Spleen (tissue), 7 donors: ENCODE results near the gene NFX1.

Experiments
- CTCF ChIP-seq, 11 experiments: fragments of 200-600 bp in 7 of 11; fragments of 450-650 bp in 4 of 11; sonication (generic) in 4 of 11; IDR thresholded peaks in 8 of 11; conservative IDR thresholded peaks in 3 of 11; 1 replicate in 7 of 11; 2 replicates in 4 of 11; pipeline versions ENCODE4 v1.4.0 to v1.8.0; 2016 to 2021; ENCODE audit warnings: antibody characterized with exemption in 11 of 11, inconsistent platforms in 4 of 11, mild to moderate bottlenecking in 1 of 11
- POLR2A ChIP-seq, 3 donors: fragments of 450-650 bp; IDR thresholded peaks; one replicate each; pipeline ENCODE4 v1.5.1; 2017; ENCODE audit warnings: antibody characterized with exemption in 3 of 3, mild to moderate bottlenecking in 1 of 3
- POLR2AphosphoS5 ChIP-seq, 3 donors: sonication (generic); formaldehyde crosslinking; IDR thresholded peaks; one replicate each; pipeline ENCODE4 v1.5.1; 2017; ENCODE audit warnings: antibody characterized with exemption in 3 of 3
- donor health status: DM: no; HTN: no; CAD: no; lungs with moderate emphysema.
- donor health status: DM: no; HTN: no; CAD: no.
- donor health status: DM: no; HTN: no; CAD: no.

GRCh38 chr9:33256236-33256635 lies 34.1 kb upstream of the NFX1 start:
- TF ChIP-seq CTCF (IDR thresholded peaks at IDR 0.05 in 8 of 11, conservative IDR thresholded peaks at IDR 0.05 in 3 of 11) (no peak), POLR2A (IDR thresholded peaks at IDR 0.05) (no peak), POLR2AphosphoS5 (IDR thresholded peaks at IDR 0.05) (no peak)
